Measurements from ENCODE around the gene EYS. TPM values are rescaled to one million over a fixed set of nuclear protein-coding genes. Genes with fewer than 3 reads are reported as not detected.
"Not testable (repeated sequence)": the region's sequence is repeated elsewhere in the genome, so short reads cannot be mapped to it uniquely, and the experiment has no call there.

EYS gene
- total RNA-seq, 1 donor from 2014 or later, result not detected

- H3K4me3 Mint-ChIP-seq (ENCODE audit: unreplicated experiment), result no peak overlapping the region
- H3K27ac Mint-ChIP-seq (ENCODE audit: unreplicated experiment), result no peak overlapping the region
- H3K9me3 Mint-ChIP-seq (ENCODE audit: unreplicated experiment), result no peaks in the 10 kb centered on the region
- H3K27me3 Mint-ChIP-seq (ENCODE audit: unreplicated experiment), result no peaks in the 10 kb centered on the region
- TF ChIP-seq CTCF (IDR thresholded peaks at IDR 0.05; ENCODE audit: unreplicated experiment), result no peak
- no peak for DNase-seq (ENCODE audit: low spot score)
- H3K4me1 Mint-ChIP-seq (ENCODE audit: unreplicated experiment), result no peaks in the 10 kb centered on the region
- no peaks in the 10 kb centered on the region for H3K36me3 Mint-ChIP-seq (ENCODE audit: low read depth, unreplicated experiment)
These were observed 1802.3 kb downstream of the EYS start for GRCh38 chr6:63904650-63905248.

- DNase-seq (ENCODE audit: low spot score), result no peak
- Mint-ChIP-seq H3K4me1 (ENCODE audit: unreplicated experiment) (no peaks in the 10 kb centered on the region), H3K9me3 (ENCODE audit: unreplicated experiment) (no peaks in the 10 kb centered on the region), H3K27ac (ENCODE audit: unreplicated experiment) (no peak overlapping the region), H3K36me3 (ENCODE audit: low read depth, unreplicated experiment) (no peaks in the 10 kb centered on the region), H3K4me3 (ENCODE audit: unreplicated experiment) (no peak overlapping the region), H3K27me3 (ENCODE audit: unreplicated experiment) (no peaks in the 10 kb centered on the region)
- TF ChIP-seq CTCF (IDR thresholded peaks at IDR 0.05; ENCODE audit: unreplicated experiment), result no peak
These were observed 1807.5 kb downstream of the EYS start for GRCh38 chr6:63899550-63899949.

- Mint-ChIP-seq H3K36me3 (ENCODE audit: low read depth, unreplicated experiment) (no peaks in the 10 kb centered on the region), H3K27me3 (ENCODE audit: unreplicated experiment) (no peaks in the 10 kb centered on the region), H3K9me3 (ENCODE audit: unreplicated experiment) (no peaks in the 10 kb centered on the region), H3K4me3 (ENCODE audit: unreplicated experiment) (no peak overlapping the region), H3K27ac (ENCODE audit: unreplicated experiment) (no peak overlapping the region), H3K4me1 (ENCODE audit: unreplicated experiment) (no peaks in the 10 kb centered on the region)
- no peak for DNase-seq (ENCODE audit: low spot score)
- no peak for TF ChIP-seq CTCF (IDR thresholded peaks at IDR 0.05; ENCODE audit: unreplicated experiment)
These were observed 1809.1 kb downstream of the EYS start for GRCh38 chr6:63897952-63898351.

GRCh38 chr6:63897459-63897858 is 1809.6 kb downstream of the EYS start:
- Mint-ChIP-seq H3K27me3 (ENCODE audit: unreplicated experiment) (no peaks in the 10 kb centered on the region), H3K27ac (ENCODE audit: unreplicated experiment) (no peak overlapping the region), H3K4me3 (ENCODE audit: unreplicated experiment) (no peak overlapping the region), H3K9me3 (ENCODE audit: unreplicated experiment) (no peaks in the 10 kb centered on the region), H3K4me1 (ENCODE audit: unreplicated experiment) (no peaks in the 10 kb centered on the region), H3K36me3 (ENCODE audit: low read depth, unreplicated experiment) (no peaks in the 10 kb centered on the region)
- no peak for TF ChIP-seq CTCF (IDR thresholded peaks at IDR 0.05; ENCODE audit: unreplicated experiment)
- DNase-seq (ENCODE audit: low spot score), result no peak

GRCh38 chr6:63888416-63888815 is 1818.6 kb downstream of the EYS start:
- TF ChIP-seq CTCF (IDR thresholded peaks at IDR 0.05; ENCODE audit: unreplicated experiment), result no peak
- Mint-ChIP-seq H3K36me3 (ENCODE audit: low read depth, unreplicated experiment) (no peaks in the 10 kb centered on the region), H3K4me1 (ENCODE audit: unreplicated experiment) (no peaks in the 10 kb centered on the region), H3K9me3 (ENCODE audit: unreplicated experiment) (no peaks in the 10 kb centered on the region), H3K27me3 (ENCODE audit: unreplicated experiment) (peaks cover 2% of the 10 kb centered on the region), H3K27ac (ENCODE audit: unreplicated experiment) (no peak overlapping the region), H3K4me3 (ENCODE audit: unreplicated experiment) (no peak overlapping the region)
- DNase-seq (ENCODE audit: low spot score), result no peak

GRCh38 chr6:63887804-63888203 is 1819.2 kb downstream of the EYS start:
- not testable (repeated sequence) for H3K36me3 Mint-ChIP-seq (ENCODE audit: low read depth, unreplicated experiment); DNase-seq (ENCODE audit: low spot score); H3K27ac Mint-ChIP-seq (ENCODE audit: unreplicated experiment); H3K4me1 Mint-ChIP-seq (ENCODE audit: unreplicated experiment); H3K9me3 Mint-ChIP-seq (ENCODE audit: unreplicated experiment); H3K4me3 Mint-ChIP-seq (ENCODE audit: unreplicated experiment); H3K27me3 Mint-ChIP-seq (ENCODE audit: unreplicated experiment)

All from endothelial cell (in vitro differentiated cells).